Measurements from ENCODE around the gene ROR2. TPM values are rescaled to one million over a fixed set of nuclear protein-coding genes. Genes with fewer than 3 reads are reported as not detected.

Gene ROR2
- total and polyA plus RNA-seq, 3 experiments from 2014 or later: 2.0 TPM; not detected in 2

DNA sequence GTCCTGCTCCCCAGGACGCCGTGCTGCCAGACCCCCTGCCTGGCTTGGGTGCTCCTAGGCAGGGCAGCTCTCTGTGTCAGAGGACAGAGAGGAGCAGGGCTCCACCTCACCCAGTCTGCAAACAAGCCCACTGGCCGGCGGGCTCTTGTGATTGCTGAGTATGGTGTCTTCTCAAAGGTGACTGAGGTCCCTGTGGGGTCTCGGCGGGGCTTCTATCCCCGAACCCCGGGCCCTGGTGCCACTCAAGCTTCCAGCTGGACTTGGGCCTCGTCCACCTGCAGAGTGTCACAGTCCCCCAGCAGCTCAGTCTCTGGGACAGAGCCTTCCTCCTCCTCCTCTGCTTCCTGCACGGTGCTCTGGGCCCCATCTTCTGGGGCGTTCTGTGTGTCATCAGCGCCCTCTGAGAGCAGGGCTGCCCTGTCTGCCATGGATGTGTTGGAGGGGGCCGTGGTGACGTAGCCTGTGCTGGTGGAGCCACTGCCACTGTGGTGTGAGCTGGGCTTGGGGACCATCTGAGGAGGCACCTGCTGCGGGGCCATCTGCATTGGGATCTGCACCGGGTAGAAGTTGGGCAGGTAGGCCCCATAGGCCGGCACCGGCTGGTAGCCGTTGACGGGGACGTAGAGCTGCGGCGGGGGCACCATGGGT, 226.5 kb downstream of the ROR2 start:
- H3K27me3 ChIP-seq (ENCODE audit: insufficient read depth, low read length, poor library complexity, severe bottlenecking): no peaks in the 10 kb centered on the region
- ChIA-PET CTCF (interaction anchor here (1.1 kb wide), 1 partner anchor 809 kb away, joined by 3 read pairs; no protein-coding TSS in a partner anchor), POLR2A (no interaction called here)
- Mint-ChIP-seq H3K4me3 (no peak overlapping the region), H3K27ac (no peak overlapping the region), H3K9me3 (no peaks in the 10 kb centered on the region), H3K4me1 (no peaks in the 10 kb centered on the region), H3K36me3 (no peaks in the 10 kb centered on the region), H3K27me3 (peaks cover 15 to 33% of the 10 kb centered on the region in 2 donors)
- H3K4me1 ChIP-seq (ENCODE audit: insufficient read depth, low read length): no peaks in the 10 kb centered on the region
- H3K27ac ChIP-seq (ENCODE audit: low read depth, low read length): no peak overlapping the region
- no peak overlapping the region for H3K4me3 ChIP-seq (ENCODE audit: low read length)
- no peaks in the 10 kb centered on the region for H3K9me3 ChIP-seq (ENCODE audit: low read length)
- no peak for DNase-seq
- no peaks in the 10 kb centered on the region for H3K36me3 ChIP-seq (ENCODE audit: insufficient read depth, low read length)

DNA sequence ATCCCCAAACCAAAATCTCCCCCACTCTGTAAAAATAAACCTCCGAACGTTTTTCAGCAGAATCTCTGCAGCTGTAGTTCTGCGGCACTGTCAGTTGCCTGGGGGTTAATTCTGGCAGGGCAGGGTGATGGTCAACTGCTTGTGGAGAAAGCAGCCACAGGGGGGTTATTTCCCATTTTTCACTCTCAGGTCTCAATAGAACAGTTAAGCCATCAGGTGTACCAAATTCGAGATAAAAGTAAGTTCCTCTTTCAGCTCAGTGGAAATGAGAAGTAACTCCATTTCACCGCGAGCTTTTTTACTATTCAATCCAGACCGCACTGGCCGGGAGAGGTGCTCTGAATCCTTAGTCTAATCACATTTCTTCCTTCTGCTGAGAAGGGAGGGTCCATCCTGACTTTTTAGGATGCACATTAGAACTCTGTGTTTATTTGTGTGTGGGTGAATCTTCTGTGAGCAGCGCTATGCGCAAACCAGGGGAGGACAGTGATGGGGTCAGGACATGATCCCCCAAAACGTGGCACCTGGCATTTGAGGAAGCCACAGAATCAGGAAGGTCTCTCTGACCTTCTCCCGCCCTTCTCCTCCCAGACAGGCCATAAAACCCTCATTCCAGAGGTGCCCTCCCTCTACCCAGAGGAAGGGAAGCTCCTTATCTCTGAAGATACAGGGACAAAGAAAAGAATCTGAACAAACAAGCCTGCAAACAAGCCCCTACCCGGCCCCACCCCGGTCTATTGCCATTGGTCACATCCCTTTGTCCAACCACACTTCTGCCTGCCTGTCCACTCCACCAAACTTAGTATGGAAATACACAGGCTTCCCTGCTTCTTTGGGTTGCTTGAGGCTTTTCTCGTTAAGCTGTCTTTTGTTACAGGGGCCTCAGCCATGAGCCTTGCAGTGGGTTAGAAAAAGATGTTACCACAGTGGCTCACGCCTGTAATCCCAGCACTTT, 229.0 kb downstream of the ROR2 start:
- H3K4me1 ChIP-seq (ENCODE audit: insufficient read depth, low read length): no peaks in the 10 kb centered on the region
- Mint-ChIP-seq H3K36me3 (peaks cover 0 to 13% (median 0%) of the 10 kb centered on the region in 3 donors), H3K4me3 (no peak overlapping the region), H3K9me3 (peaks cover 0 to 13% (median 10%) of the 10 kb centered on the region in 5 donors), H3K27me3 (peaks cover 23 to 54% of the 10 kb centered on the region in 2 donors), H3K4me1 (no peaks in the 10 kb centered on the region), H3K27ac (peak overlapping the region in 1 of 8 donors; percentile 3)
- H3K27ac ChIP-seq (ENCODE audit: low read depth, low read length): no peak overlapping the region
- H3K9me3 ChIP-seq (ENCODE audit: low read length): no peaks in the 10 kb centered on the region
- no peak for DNase-seq
- H3K36me3 ChIP-seq (ENCODE audit: insufficient read depth, low read length): no peaks in the 10 kb centered on the region
- H3K27me3 ChIP-seq (ENCODE audit: insufficient read depth, low read length, poor library complexity, severe bottlenecking): no peaks in the 10 kb centered on the region
- H3K4me3 ChIP-seq (ENCODE audit: low read length): no peak overlapping the region
- ChIA-PET POLR2A (no interaction called here), CTCF (interaction anchor here (2.9 kb wide), 1 partner anchor 14 kb away, joined by 16 read pairs; no protein-coding TSS in a partner anchor)

DNA sequence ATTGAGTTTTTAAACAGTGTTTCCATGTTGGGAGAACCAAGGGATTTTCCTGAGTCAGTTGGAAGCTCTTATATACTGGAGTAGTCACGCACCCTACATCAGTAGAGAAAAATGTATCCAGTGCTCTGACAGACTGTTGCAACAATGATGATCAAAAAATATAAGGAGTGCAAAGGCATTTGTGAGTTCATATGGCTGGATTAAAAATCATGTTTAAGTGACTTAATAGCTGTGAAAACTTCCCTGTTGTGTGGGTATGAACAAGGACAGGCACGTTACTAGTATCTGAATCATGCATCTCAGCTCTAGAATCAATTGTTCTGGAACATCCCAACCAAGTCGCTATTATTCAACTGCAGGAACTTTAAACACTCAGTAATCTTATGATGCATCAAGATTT, 229.7 kb downstream of the ROR2 start:
- Histone ChIP-seq H3K27ac (ENCODE audit: low read depth, low read length) (no peak overlapping the region), H3K27me3 (ENCODE audit: insufficient read depth, low read length, poor library complexity, severe bottlenecking) (no peaks in the 10 kb centered on the region), H3K9me3 (ENCODE audit: low read length) (no peaks in the 10 kb centered on the region), H3K36me3 (ENCODE audit: insufficient read depth, low read length) (no peaks in the 10 kb centered on the region), H3K4me3 (ENCODE audit: low read length) (no peak overlapping the region), H3K4me1 (ENCODE audit: insufficient read depth, low read length) (no peaks in the 10 kb centered on the region)
- peaks cover 0 to 13% (median 0%) of the 10 kb centered on the region in 3 donors for H3K36me3 Mint-ChIP-seq
- ChIA-PET POLR2A (no interaction called here), CTCF (interaction anchor here (2.9 kb wide), 1 partner anchor 14 kb away, joined by 16 read pairs; no protein-coding TSS in a partner anchor)
- no peak overlapping the region for H3K4me3 Mint-ChIP-seq
- no peak overlapping the region for H3K27ac Mint-ChIP-seq
- no peaks in the 10 kb centered on the region for H3K4me1 Mint-ChIP-seq
- H3K9me3 Mint-ChIP-seq: peaks cover 0 to 13% (median 10%) of the 10 kb centered on the region in 5 donors
- peaks cover 20 to 57% of the 10 kb centered on the region in 2 donors for H3K27me3 Mint-ChIP-seq
- no peak for DNase-seq

DNA sequence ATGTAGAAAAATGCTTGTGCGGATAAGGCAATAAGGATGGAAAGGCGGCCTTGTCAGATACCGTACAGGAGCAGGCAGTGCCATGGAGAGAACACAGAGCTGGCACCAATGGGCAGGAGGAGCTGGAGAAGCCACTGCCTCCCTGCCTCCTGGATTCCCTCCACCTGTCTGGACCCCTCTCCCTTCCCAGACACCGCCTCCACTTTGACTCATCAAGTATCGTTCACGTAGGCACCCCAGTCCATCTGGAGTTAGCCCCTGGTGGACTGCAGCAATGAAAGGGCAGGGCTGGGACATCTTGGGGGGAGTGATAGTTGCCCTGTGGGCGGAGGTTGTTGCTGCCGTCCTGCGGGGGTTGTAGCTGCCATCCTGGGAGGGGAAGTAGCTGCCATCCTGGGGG, 232.0 kb downstream of the ROR2 start:
- Mint-ChIP-seq H3K9me3 (peaks cover 0 to 13% (median 10%) of the 10 kb centered on the region in 5 donors), H3K27ac (peak overlapping the region in 1 of 8 donors; percentile 18), H3K36me3 (peaks cover 0 to 13% (median 0%) of the 10 kb centered on the region in 3 donors), H3K4me3 (no peak overlapping the region), H3K27me3 (peaks cover 24 to 69% of the 10 kb centered on the region in 2 donors), H3K4me1 (peaks cover 5 to 6% (median 6%) of the 10 kb centered on the region in 3 donors)
- Histone ChIP-seq H3K36me3 (ENCODE audit: insufficient read depth, low read length) (no peaks in the 10 kb centered on the region), H3K27me3 (ENCODE audit: insufficient read depth, low read length, poor library complexity, severe bottlenecking) (peaks cover 4% of the 10 kb centered on the region), H3K27ac (ENCODE audit: low read depth, low read length) (no peak overlapping the region), H3K4me1 (ENCODE audit: insufficient read depth, low read length) (no peaks in the 10 kb centered on the region), H3K9me3 (ENCODE audit: low read length) (no peaks in the 10 kb centered on the region), H3K4me3 (ENCODE audit: low read length) (no peak overlapping the region)
- no peak for DNase-seq
- ChIA-PET POLR2A (interaction anchor here (0.5 kb wide), 1 partner anchor 204 kb away, joined by 3 read pairs; no protein-coding TSS in a partner anchor), CTCF (interaction anchor here (0.9 kb wide), 1 partner anchor 803 kb away, joined by 3 read pairs; no protein-coding TSS in a partner anchor)

DNA sequence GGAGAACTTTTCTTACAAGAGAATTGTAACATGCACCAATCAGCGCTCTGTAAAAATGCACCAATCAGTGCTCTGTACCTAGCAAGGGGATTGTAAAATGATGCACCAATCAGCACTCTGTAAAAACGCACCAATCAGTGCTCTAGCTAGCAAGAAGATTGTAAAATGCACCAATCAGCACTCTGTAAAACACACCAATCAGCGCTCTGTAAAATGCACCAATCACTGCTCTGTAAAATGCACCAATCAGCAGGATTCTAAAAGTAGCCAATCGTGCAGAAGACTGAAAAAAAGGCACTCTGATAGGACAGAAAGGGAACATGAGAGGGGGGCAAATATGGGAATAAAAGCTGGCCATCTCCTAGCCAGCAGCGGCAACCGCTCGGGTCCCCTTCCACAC, 233.2 kb downstream of the ROR2 start:
- Mint-ChIP-seq H3K9me3 (peaks cover 0 to 13% (median 10%) of the 10 kb centered on the region in 5 donors), H3K27ac (no peak overlapping the region), H3K4me1 (peaks cover 5 to 6% (median 6%) of the 10 kb centered on the region in 3 donors), H3K4me3 (no peak overlapping the region), H3K27me3 (peaks cover 24 to 69% of the 10 kb centered on the region in 2 donors), H3K36me3 (peaks cover 0 to 13% (median 0%) of the 10 kb centered on the region in 3 donors)
- Histone ChIP-seq H3K27ac (ENCODE audit: low read depth, low read length) (no peak overlapping the region), H3K36me3 (ENCODE audit: insufficient read depth, low read length) (no peaks in the 10 kb centered on the region), H3K9me3 (ENCODE audit: low read length) (no peaks in the 10 kb centered on the region), H3K27me3 (ENCODE audit: insufficient read depth, low read length, poor library complexity, severe bottlenecking) (peaks cover 4% of the 10 kb centered on the region), H3K4me1 (ENCODE audit: insufficient read depth, low read length) (no peaks in the 10 kb centered on the region), H3K4me3 (ENCODE audit: low read length) (no peak overlapping the region)
- POLR2A ChIA-PET: no interaction called here
- CTCF ChIA-PET: no interaction called here
- DNase-seq: no peak

DNA sequence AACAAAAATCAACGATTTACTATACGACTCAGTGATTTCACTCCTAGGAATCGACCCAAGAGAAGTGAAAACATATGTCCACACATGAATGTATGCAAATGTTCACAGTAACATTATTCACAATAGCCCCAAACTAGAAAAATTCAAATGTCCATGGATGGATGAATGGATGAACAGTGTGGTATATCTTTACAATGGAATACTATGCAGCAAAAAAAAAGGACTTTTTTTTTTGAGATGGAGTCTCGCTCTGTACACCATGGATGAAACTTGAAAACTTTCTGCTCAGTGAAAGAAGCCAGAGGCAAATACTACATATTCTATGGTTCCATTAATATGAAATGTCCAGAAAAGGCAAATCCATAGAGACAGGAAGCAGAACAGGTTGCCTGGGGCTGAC, 233.8 kb downstream of the ROR2 start:
- Histone ChIP-seq H3K36me3 (ENCODE audit: insufficient read depth, low read length) (no peaks in the 10 kb centered on the region), H3K9me3 (ENCODE audit: low read length) (no peaks in the 10 kb centered on the region), H3K4me1 (ENCODE audit: insufficient read depth, low read length) (no peaks in the 10 kb centered on the region), H3K4me3 (ENCODE audit: low read length) (no peak overlapping the region), H3K27ac (ENCODE audit: low read depth, low read length) (no peak overlapping the region), H3K27me3 (ENCODE audit: insufficient read depth, low read length, poor library complexity, severe bottlenecking) (peaks cover 4% of the 10 kb centered on the region)
- ChIA-PET CTCF (no interaction called here), POLR2A (no interaction called here)
- H3K36me3 Mint-ChIP-seq: peaks cover 0 to 13% (median 0%) of the 10 kb centered on the region in 3 donors
- peaks cover 5 to 6% (median 6%) of the 10 kb centered on the region in 3 donors for H3K4me1 Mint-ChIP-seq
- DNase-seq: no peak
- no peak overlapping the region for H3K27ac Mint-ChIP-seq
- H3K27me3 Mint-ChIP-seq: peaks cover 23 to 68% of the 10 kb centered on the region in 2 donors
- no peak overlapping the region for H3K4me3 Mint-ChIP-seq
- peaks cover 0 to 13% (median 10%) of the 10 kb centered on the region in 5 donors for H3K9me3 Mint-ChIP-seq

DNA sequence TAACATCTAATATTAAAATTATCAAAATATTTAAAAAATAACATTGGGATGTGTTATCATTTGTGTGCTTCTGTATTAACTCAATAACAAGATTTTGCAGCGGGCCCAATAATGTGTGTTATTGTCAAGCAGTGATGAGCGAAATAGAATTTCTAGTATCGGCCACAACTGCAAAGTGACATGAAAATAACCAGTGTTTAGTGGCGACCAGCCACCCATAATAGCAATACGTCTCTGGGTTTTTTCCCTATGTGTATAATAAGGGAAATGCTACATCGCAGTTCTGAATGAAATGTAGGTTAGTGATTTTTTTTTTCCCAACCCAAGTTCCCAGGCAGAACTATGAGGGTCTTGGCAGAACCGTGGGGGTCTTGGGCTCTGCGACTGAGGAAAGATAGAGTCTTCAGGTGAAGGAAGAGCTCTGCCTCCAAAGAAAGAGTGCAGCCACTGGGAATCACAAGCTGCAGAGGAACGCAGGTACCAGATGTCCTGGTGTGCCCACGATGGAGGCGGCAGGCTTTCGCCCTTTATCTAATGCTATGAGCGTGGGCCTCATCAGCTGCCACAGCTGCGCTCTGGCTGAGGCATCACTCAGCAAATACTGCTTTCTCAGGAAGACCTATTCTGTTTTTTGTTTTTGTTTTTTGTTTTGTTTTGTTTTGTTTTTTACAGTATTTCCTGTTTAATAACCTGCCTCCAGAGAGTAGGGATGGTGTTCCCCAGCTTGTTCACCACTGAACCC, 235.0 kb downstream of the ROR2 start:
- POLR2A ChIA-PET: no interaction called here
- Mint-ChIP-seq H3K36me3 (peaks cover 0 to 13% (median 0%) of the 10 kb centered on the region in 3 donors), H3K27ac (no peak overlapping the region), H3K27me3 (peaks cover 18 to 57% of the 10 kb centered on the region in 2 donors), H3K9me3 (peaks cover 0 to 13% (median 10%) of the 10 kb centered on the region in 5 donors), H3K4me3 (no peak overlapping the region), H3K4me1 (peaks cover 5 to 6% (median 6%) of the 10 kb centered on the region in 3 donors)
- H3K9me3 ChIP-seq (ENCODE audit: low read length): no peaks in the 10 kb centered on the region
- no peak overlapping the region for H3K27ac ChIP-seq (ENCODE audit: low read depth, low read length)
- CTCF ChIA-PET: no interaction called here
- DNase-seq: no peak
- H3K36me3 ChIP-seq (ENCODE audit: insufficient read depth, low read length): no peaks in the 10 kb centered on the region
- peaks cover 4% of the 10 kb centered on the region for H3K27me3 ChIP-seq (ENCODE audit: insufficient read depth, low read length, poor library complexity, severe bottlenecking)
- no peaks in the 10 kb centered on the region for H3K4me1 ChIP-seq (ENCODE audit: insufficient read depth, low read length)
- no peak overlapping the region for H3K4me3 ChIP-seq (ENCODE audit: low read length)

Data from CD8-positive, alpha-beta memory T cell (primary cell).